Stimulated activated CD4-positive, alpha-beta T cell treated with anti-CD3 and anti-CD28 coated beads, Interleukin-12 subunit alpha, Interleukin-12 subunit beta, amount 100 ng/mL, for 24 hours (primary cell): ENCODE measurements around the gene KRT82.
"Not testable (repeated sequence)": the region's sequence is repeated elsewhere in the genome, so short reads cannot be mapped to it uniquely, and the experiment has no call there.

Experiments used
- DNase-seq, 2 experiments: peaks; one replicate each; pipeline ENCODE4 v3.0.0-alpha.2; 2020; ENCODE audit warnings: low read depth in 2 of 2

The KRT82 gene

DNA sequence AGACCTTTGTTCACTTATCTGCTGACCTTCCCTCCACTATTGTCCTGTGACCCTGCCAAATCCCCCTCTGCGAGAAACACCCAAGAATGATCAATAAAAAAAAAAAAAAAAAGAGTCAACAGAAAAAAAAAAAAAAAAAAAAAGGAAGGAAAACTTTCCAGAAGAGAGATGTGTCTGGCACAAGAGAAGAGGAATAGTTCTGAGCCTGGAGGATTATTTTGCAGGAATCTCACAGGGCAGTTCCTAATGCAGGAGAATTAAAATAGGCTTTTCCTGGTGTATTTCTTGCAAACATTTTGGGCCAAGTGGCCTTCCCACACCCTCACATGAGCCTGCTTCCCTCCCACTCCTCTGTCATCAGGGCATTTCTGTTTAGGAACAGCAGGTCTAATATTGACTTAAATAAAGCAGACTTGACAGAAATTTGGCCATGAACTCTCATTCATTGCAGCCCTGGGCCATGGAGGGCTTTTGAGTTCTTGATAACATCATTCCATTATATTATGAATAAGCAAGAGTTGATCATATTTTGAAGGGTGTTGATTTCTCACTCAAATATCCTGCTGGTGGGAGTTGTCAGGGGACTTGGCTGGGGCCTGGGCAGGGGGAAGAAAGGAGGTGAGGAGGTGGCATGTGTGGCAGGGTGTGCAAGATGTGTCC, 4.6 kb upstream of the KRT82 start:
- DNase-seq = not testable (repeated sequence)

- DNase-seq = no peak
Observed at GRCh38 chr12:52407918-52408317, 1.8 kb upstream of the KRT82 start.

GRCh38 chr12:52404951-52405350, 1.2 kb downstream of the KRT82 start:
- DNase-seq = no peak

DNA sequence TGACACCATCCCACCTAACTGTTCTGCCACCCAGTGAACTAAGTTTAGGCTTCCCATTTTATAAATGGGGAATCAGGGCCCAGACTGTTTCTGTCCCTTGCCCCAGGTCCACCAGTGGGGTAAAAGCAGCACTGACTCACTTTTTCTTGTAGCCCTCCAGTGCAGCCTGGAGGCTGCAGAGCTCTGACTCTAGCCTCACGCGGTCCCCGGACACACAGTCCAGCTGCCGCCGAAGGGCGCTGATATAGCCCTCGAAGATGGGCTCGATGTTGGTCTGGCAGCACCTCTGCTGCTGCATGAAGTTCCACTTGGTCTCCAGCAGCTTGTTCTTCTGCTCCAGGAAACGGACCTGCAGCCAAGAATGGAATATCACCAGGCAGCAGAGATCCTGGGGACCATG, 2.6 kb downstream of the KRT82 start:
- DNase-seq = no peak

GRCh38 chr12:52402873-52403540, 3.1 kb downstream of the KRT82 start:
- no peak for DNase-seq

DNA sequence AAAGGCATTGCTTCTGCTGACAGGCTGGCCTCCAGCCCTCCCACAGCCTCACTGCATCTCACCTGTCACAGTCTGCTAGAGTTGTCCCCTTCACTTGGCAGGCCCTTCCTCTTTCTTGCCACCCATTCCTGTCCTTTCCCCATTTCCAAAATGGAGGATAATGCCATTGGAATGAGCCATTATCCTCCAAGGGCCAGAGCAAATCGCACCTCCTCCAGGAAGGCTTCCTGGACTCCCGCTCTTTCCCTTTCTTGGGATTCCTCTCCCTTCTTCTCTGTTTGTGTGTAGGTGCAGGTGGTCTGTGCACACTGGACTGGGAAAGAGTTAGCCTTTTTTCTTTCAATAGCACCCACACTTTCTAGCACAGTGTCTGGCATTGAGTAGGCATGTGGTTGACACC, 3.8 kb downstream of the KRT82 start:
- no peak for DNase-seq

DNA sequence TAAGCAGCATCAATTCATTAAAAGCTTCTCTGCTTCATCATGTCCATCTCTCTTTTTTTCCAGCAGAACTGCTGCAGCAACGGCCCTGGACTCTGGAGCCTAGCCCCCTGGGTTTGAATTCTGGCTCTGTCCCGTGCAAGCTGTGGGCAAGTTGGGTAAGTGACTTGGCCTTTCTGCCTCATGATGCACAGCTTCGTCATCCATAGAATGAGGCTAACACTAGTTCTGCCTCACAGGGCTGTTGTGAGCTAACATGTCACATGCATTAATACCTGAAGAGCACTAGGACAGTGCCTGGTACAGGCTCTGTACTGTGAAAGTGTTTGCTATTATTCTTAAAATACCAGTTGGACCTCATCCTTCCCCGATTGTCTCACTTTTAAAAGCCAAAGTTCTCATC, 4.2 kb downstream of the KRT82 start:
- DNase-seq = no peak

GRCh38 chr12:52401526-52401925, 4.6 kb downstream of the KRT82 start:
- no peak for DNase-seq

GRCh38 chr12:52400906-52401305, 5.2 kb downstream of the KRT82 start:
- DNase-seq = no peak

DNA sequence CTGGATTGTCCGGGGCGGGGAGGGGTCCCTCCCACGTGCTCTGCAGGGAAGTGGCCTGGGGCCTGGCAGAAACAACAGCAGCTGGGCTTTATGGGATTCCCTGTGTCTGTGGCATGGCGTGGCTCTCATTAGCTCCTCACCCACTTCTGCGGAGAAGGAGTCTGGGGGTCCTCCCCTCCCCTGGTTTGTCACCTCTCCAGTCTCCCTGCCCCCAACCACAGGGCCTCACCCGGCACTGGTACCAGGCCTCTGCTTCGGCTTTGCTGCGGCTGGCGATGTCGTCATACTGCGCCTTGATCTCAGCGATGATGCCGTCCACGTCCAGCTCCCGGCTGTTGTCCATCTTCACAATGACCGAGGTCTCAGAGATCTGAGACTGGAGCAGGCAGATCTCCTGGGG, 6.4 kb downstream of the KRT82 start:
- DNase-seq = no peak

DNA sequence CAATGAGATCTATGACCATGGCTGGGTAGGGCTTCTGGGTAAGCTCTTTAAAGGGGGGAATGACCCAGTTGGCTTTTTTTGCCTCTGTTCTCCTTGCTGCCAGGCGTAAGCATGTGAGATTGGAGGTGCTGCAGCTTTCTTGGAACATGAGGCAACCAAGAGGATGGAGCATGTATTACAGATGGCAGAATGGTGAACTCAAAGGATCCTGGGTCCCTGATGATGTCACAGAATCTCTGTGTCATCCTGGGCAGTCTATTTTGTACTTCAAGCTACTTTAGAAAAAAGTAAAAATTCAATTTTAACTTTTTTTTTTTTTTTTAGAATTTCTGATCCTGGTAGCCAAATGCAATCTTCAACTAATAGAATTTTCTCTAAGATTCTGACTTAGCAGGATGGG, 8.0 kb downstream of the KRT82 start:
- DNase-seq = no peak

- no peak for DNase-seq
Observed at GRCh38 chr12:52396656-52397055, 9.5 kb downstream of the KRT82 start.

GRCh38 chr12:52395761-52396434, 10.2 kb downstream of the KRT82 start:
- DNase-seq = no peak

- no peak for DNase-seq
Observed at GRCh38 chr12:52394836-52395405, 11.2 kb downstream of the KRT82 start.

DNA sequence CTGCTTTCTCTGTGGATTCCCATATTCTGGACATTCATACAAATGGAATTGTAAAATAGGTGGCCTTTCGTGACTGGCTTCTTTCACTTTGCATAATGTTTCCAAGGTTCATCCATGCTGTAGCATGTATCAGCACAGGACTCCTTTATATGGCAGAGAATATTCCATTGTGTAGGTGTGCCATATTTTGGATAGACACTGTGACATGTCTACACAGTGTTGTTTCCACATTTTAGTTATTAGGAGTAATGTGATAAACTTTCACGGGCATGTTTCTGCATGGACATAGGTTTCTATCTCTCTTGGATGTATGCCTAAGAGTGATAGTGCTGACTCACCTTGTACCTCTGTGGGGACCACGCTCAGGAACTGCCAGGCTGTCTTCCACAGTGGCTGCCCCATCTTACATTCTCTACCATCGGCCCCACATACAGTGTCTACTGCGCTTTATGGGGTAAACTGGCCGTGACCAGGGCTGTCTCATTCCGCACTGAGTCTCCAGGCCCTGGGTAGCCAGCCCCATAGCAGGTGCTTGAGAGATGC, 13.6 kb downstream of the KRT82 start:
- no peak for DNase-seq

DNA sequence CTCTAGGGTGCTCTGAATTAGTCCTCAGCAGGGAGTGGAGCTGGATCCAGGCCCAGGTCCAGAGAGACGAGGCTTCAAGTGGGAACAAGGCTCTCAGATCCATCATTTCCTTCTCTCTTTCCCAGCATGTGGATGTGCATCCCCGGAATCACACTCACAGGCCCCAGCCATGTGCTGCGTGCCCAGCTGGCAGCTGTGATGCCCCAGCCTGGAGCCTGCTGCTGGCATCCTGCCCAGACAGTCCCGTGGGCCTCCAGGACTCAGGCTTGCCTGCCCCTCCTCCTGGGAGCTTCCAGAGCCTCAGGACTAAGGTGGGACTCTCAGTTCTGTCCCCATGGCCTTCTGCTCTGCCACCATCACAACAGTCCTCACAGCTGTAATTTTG, 14.5 kb downstream of the KRT82 start:
- DNase-seq = no peak

DNA sequence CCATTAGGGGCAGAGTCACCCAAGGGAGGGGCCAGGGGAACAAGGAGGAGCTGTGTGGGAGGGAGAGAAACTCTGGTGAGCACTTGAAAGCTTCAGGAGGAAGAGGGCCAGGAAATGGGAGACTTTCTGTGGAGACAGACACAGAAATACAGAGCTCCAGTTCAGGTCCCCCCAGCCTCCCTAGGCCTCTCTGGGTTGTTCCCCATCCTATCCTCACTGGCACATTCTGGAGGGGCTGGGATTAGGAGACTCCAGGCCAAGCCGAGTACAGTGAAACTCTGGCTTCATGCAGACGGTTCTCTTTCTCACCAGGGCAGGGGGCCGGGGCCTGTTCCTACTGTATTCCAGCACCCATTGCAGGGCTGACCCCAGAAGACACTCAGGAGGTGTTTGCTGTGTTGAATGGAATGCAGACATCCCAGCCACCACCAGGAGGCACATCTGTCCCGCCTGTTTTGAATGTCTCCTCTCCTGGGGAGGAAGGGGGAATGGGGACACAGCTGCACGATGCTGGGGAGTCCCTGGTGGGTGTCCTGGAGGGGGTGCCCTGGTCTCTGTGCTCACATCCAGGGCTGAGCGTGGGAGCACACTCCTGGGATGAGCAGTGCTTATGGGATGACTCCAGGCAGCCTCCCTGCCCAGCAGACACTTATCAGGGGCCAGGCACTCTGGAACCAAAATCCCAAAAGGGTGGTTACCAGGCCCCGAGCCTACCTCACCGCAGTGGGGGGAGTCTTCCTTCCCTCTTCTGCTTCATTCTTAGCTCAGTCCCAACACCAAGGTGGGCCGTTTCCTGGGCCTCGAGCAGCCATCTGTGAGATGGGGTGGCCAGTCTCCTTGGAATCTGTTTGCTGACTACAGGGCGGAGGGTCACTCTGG, 15.2 kb downstream of the KRT82 start:
- DNase-seq = no peak

GRCh38 chr12:52389313-52390207, 16.6 kb downstream of the KRT82 start:
- DNase-seq = no peak

DNA sequence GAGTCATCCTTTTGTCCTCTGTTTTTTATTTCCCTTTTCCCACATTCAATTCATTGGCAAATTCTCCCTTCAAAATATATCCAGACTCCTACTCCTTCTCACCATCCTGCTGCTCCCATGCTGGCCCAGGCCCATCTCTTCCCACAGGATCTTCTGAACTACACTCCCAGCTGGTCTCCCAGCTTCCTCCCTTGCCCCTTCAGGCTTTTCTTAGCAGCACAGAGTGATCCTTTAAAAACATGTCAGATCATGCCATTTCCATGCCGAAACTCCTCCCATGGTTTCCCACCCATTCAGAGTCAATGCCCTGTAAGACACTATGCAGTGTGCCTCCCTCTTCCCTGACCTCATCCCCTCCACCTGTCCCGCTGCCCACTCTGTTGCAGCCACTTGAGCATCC, 18.3 kb downstream of the KRT82 start:
- DNase-seq = no peak

DNA sequence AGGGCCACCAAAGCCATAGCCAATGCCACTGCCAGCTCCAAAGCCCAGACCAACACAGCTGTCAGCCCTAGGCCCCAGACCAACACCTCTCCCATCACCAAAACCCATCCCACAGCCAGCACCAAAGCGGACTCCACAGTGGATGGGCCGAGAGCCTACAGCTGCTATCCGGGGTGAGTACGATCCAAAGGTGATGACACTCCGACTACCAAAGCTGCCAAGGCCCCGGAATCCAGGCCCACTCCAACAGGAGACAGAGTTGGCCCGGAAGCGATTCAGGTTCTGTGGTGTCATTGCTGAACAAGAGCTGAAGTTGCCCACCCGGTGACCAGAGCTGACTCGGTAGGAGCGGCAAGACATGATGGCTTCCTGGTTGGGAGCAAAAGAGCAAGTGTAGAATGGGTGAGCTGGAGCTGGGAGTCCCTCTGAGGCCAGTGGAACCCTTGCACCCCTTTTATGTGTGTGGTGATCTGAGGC, 20.9 kb downstream of the KRT82 start, which contains the start of gene KRT84:
KRT84 (minus strand) TSS at position 427 of the 477 bp plus-strand sequence; CDS start at position 360, 67 bp downstream.
- DNase-seq = no peak
